Colon (tissue), 2 donors: ENCODE results near the gene COMMD4.

Source experiments
- FAIRE-seq: peaks from 2 replicates; lab custom pipeline; 2012; peaks lifted over from hg19 to GRCh38; lab: Jason Lieb, UNC
- donor health status: control.
- donor health status: control.

Gene COMMD4

GRCh38 chr15:75357976-75358673 is 22.3 kb downstream of the COMMD4 start:
- no peak for FAIRE-seq

GRCh38 chr15:75358771-75359536 is 23.1 kb downstream of the COMMD4 start:
- no peak for FAIRE-seq

- FAIRE-seq: no peak
These were observed 23.8 kb downstream of the COMMD4 start for GRCh38 chr15:75359537-75360250.

GRCh38 chr15:75360391-75360790 is 24.5 kb downstream of the COMMD4 start:
- FAIRE-seq: no peak

GRCh38 chr15:75360856-75361255 is 25.0 kb downstream of the COMMD4 start:
- no peak for FAIRE-seq

- FAIRE-seq: no peak
These were observed 25.6 kb downstream of the COMMD4 start for GRCh38 chr15:75361361-75361988.

GRCh38 chr15:75361989-75362641 is 26.3 kb downstream of the COMMD4 start:
- FAIRE-seq: no peak

- no peak for FAIRE-seq
These were observed 26.9 kb downstream of the COMMD4 start for GRCh38 chr15:75362642-75363249.

- no peak for FAIRE-seq
These were observed 27.9 kb downstream of the COMMD4 start for GRCh38 chr15:75363786-75364185.

- FAIRE-seq: no peak
These were observed 29.0 kb downstream of the COMMD4 start for GRCh38 chr15:75364881-75365280.

GRCh38 chr15:75366163-75366562 is 30.3 kb downstream of the COMMD4 start:
- FAIRE-seq: no peak

- FAIRE-seq: no peak
These were observed 31.1 kb downstream of the COMMD4 start for GRCh38 chr15:75367006-75367405.

GRCh38 chr15:75367406-75367912 is 31.6 kb downstream of the COMMD4 start:
- FAIRE-seq: no peak

GRCh38 chr15:75367913-75368688 is 32.2 kb downstream of the COMMD4 start, which contains the start of gene MAN2C1:
Gene MAN2C1, minus strand, starts transcription at chr15:75368607. Its CDS starts 24 bp downstream, at chr15:75368583.
- no peak for FAIRE-seq

- no peak for FAIRE-seq
These were observed 32.9 kb downstream of the COMMD4 start for GRCh38 chr15:75368689-75369239.

GRCh38 chr15:75369897-75370581 is 34.2 kb downstream of the COMMD4 start:
- no peak for FAIRE-seq

GRCh38 chr15:75371486-75371885 is 35.6 kb downstream of the COMMD4 start:
- FAIRE-seq: no peak

- no peak for FAIRE-seq
These were observed 36.2 kb downstream of the COMMD4 start for GRCh38 chr15:75371901-75372688.

GRCh38 chr15:75380773-75381172 is 44.9 kb downstream of the COMMD4 start:
- no peak for FAIRE-seq
